Right ventricle myocardium superior (tissue), 1 donor: ENCODE measurements around the gene TAC4. TPM values are rescaled to one million over a fixed set of nuclear protein-coding genes. Genes with fewer than 3 reads are reported as not detected.

Experiments
- ATAC-seq: fragments of 200-7000 bp; cut with Tn5 transposase; one replicate; pipeline ENCODE4 v1.9.1; 2020; ENCODE audit warnings: mild to moderate bottlenecking; ENCODE audit not compliant: poor library complexity
- DNase-seq: peaks from one replicate; pipeline ENCODE4 v3.0.0-alpha.2; 2020
- intact Hi-C: fragments of 100-400 bp; cut with DNase I; formaldehyde crosslinking; loops from one replicate; pipeline ENCODE4 v1.11.2; 2022
- total RNA-seq: library from RNA; stranded (reverse); fragmentation: NEBNext Ultra II Directional; extraction: Animal tissue kit (Norgen Biotek cat#: 25700); gene quantifications from one replicate; pipeline ENCODE4 v1.2.1, GENCODE V29; 2021
- donor health status: DM: no; HTN: yes; CAD: no; lungs with severe emphysema.

TAC4 gene
- total RNA-seq, 1 donor from 2014 or later = not detected

DNA sequence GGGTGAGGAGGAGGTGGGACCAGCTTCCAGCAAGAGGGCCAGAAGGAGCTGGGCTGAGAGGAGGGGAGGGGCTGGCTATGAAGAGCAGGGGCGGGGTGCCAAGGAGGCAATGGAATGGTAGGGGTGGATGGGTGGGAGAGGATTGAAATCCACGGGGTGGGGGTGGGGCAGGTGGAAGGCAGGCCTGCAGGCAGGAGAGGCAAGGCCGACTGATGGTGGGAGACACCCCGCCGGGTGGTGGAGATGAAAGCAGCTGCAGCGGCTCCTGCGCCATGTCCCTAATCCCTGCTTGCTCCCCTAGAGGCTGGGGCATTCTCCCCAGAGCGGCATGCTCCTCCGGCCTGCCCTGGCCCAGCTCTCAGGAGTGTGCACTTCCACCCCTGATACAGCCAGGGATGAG lies 27.8 kb upstream of the TAC4 start:
- intact Hi-C loops = no loop called here
- no peak for ATAC-seq
- no peak for DNase-seq

DNA sequence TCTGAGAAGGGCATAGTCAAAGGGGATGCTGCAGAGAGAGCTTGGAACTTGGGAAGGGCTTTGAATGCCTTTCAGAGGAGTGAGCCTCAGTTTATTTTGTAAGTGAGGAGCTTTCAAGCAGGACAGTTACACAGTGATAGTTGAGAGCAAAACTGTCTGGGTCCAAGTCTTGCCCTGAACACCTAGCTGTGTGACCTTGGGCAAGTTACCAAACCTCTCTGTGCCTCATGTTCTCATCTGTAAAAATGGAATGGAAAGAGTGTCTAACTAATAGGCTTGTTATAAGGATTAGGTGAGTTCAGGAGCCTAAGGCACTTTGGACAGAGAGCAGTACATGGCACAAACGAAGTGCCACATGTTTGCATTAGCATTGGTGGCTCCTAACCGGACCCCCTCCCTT lies 27.0 kb upstream of the TAC4 start:
- DNase-seq = no peak
- intact Hi-C loops = no loop called here
- ATAC-seq = no peak

DNA sequence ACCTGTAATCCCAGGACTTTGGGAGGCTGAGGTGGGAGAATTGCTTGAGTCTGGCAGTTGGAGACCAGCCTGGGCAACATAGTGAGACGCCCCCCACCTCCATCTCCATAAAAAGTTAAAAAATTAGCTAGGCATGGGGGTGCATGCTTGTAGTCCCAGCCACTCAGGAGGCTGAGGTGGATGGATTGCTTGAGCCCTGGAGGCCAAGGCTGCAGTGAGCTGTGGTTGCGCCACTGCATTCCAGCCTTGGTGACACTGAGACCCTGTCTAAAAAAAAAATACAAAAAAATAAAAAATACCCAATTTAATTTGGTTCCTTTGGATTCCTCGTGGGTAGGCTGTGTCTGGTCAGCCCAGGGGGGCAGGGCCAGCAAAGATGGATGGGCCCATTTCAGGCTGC lies 26.1 kb upstream of the TAC4 start:
- intact Hi-C loops = no loop called here
- no peak for ATAC-seq
- no peak for DNase-seq

DNA sequence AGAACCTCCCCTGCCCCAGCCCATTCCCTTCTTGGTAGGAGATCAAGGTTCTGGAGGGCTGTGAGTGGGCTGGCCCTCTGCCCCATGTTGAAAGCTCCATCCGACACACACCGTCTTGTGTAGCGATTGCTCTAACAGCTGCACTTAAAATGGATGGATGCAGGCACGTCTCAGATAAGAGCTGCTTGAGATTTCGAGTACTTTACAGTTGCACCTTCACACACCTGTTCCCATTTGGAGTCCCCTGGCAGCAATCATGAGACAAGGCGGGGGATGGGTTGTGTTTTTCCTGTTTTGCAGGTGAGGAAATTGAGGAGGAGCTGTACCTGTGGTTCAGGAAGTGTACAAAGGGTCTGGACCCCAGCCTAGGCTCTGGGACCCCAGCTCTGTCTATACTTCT lies 25.6 kb upstream of the TAC4 start:
- intact Hi-C loops = no loop called here
- DNase-seq = no peak
- no peak for ATAC-seq

DNA sequence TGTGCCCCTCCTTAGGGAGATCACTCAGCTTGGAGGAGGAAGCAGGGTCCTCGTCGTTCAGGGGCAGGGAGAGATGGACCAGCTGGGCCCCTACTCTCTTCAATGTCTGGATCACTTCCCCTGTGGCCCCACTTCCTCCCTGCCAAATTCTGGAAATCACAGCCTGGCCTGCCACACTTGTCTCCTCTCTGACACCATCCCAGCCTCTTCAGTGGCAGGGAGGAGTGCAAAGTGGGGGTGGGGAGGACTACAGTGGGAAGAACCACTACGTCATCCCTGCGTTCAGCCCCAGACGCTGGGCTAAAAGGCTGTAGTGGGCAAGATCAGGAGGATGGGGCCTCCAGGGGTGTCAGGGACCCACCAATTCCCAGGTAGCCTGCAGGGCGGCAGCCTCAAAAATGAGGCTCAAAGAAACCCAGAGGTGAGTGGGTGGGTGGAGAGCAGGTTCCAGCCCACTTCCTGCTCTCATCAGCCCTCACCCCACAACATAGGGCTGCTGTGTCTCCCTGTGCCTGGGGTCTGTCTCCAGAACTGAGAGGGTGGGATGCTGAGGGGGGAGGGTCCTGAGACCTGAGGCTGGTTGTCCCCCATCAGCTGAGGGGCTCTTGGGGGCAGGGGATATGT lies 25.0 kb upstream of the TAC4 start:
- intact Hi-C loops = no loop called here
- DNase-seq = no peak
- ATAC-seq = no peak

DNA sequence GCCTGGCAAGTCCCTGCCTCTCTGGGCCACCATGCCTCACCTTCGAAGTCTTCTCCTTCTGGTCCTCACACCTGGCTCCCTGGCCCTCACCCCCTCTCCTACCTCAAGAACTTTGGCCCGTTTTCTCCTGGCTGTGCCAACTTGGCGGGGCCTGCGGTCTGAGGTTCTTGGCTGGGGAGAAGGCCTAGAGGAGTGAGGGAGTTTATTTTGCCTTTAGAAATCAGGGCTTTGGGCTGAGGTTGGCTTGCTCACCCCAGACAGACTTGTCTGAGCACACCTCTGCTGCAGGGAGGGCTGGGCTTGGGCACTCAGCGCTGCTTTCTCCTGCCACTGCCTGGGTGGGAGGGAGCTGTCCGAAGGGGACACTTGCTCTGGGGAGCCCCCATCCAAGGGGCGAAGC lies 23.3 kb upstream of the TAC4 start:
- DNase-seq (no peak), ATAC-seq (no peak)
- intact Hi-C loops = no loop called here

DNA sequence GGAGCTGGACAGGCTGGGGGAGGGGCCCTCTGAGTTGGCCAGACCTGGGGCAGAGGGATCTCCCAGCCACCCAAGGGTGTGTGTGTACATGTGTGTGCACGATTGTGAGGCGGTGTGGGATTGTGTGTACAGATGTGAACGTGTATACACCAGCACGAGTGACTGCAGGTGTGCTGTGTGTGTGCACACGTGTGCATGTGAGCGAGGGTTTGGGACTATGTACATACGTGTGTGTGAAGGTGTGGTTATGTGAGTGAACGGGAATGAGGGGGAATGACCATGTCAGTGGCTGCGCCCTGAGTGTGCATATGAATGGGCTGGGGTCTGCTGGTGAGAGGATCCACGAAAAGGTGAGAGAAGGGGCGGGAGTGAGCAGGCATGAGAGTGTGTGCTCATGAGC lies 22.4 kb upstream of the TAC4 start:
- no peak for ATAC-seq
- intact Hi-C loops = no loop called here
- no peak for DNase-seq

DNA sequence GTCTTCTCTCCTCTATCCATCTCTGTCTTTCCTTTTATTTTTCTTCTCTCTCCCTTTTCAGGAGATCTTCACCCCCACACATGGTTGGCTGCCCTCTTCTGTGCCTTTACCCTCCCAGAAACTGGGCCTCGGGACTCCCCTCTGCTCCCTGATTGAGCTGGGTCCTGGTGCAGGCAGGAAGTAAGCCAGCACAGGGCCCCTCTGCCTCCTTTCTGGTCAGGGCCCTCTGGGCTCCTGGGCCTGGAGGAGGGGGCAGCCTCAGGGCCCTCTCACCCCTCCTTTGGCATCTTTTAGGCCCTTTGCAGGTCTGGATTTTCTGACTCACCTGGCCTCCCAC lies 21.1 kb upstream of the TAC4 start:
- ATAC-seq = no peak
- no peak for DNase-seq
- intact Hi-C loops = no loop called here

DNA sequence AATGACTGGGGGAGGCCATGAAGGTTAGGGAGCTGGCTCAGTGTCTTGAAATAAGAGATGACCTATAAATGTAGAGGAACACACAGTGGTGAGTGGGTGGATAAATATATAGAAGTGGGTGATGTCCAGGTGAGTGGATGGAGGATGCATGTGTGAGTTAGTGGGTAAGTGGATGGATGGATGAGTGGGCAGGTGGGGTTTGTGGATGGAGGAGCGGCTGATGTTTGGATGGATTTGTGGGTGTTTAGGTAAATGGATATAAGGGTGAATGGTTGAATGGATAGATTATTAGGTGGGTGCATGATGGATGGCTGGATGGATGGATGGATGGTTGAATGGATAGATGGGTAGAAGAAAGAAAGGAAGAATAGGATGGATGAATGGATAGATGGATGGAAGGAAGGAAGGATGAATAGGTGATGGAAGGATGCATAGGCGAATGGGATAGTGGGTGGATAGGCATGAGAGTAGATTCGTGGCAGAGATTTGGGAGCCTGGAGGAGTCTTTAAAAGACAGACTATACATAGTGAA lies 19.1 kb upstream of the TAC4 start:
- intact Hi-C loops = no loop called here
- no peak for DNase-seq
- no peak for ATAC-seq

DNA sequence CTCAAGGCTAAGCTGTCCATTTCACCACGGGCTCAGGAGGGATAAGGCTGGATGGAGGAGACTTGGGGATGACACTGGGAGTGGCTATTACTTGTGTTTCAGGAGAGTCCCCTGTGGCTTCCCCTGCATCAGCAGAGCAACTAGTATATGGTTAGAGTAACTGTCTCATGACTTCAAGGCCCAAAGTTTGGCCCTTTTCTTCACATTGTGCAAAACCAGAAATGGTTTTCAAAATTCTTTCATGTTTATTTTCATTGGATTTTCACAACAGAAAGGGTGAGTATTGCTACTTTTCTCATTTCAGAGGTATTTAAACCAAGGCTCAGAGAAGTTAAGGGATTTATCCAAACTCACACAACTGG lies 18.1 kb upstream of the TAC4 start:
- ATAC-seq = no peak
- intact Hi-C loops = no loop called here
- no peak for DNase-seq

DNA sequence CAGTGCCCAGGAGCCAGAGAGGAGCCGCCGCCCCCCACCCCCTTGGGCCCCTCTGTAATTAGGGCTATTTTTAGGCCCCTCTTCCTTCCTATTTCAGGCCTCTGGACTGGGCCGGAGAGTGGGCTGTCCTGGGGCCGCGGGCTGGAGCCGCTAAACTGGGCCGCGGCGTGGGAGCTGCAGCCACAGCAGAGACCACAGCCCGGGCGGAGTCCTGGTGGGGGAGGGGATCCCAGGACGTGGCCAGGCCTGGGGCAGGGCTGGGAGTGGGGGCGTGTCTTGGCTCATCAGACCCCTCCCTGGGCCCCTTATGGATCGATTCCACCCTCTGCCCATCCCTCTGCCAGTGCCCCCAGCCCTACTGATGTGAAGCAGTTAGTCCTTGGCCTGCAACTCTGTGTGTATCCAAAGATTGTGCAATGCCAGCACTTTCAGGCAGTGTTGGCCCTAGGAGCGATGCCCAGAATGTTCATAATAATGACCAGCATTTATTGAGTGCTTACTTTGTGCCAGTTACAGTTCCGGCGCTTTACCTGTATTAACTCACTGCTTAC lies 15.0 kb upstream of the TAC4 start:
- intact Hi-C loops = no loop called here
- DNase-seq (no peak), ATAC-seq (no peak)

DNA sequence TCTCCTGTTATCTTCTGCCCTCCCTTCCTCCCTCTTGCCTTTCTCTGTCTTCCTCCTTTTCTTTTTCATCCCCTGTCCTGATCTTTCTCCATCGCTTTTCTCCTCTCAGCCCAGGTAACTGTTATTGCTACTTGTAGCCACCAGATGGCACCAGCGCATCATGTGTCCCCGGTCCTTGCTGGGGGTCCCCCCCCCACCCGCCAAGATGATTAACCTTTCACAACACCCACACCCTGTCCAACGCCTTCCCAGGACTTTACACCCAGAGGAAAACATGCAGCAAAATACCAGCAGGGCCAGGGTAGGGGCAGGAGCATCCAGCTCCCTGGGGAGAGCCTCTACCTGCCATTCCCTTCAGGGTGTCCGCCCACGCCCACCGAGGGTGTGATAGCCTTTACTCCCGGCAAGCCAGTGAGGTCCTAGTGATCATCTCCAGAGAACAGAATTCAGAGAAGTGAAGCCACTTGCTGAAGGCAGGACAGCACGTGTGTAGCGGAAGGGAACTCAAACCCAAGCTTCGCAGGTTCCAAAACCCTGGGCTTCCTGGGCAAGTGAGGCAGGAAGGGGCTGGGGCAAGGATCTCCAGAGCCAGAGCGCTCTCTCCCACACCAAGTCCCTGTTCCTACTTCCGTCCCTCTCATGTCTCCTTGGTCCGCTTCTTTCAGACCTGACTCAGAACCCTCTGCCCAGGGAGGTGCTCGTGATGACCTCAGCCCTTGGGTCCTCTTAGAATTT lies 13.4 kb upstream of the TAC4 start:
- DNase-seq (peak; percentile 47), ATAC-seq (peak; percentile 49)
- intact Hi-C loops = loop anchor here (2.0 kb wide), 1 partner anchor 137 kb away; no protein-coding TSS in a partner anchor

DNA sequence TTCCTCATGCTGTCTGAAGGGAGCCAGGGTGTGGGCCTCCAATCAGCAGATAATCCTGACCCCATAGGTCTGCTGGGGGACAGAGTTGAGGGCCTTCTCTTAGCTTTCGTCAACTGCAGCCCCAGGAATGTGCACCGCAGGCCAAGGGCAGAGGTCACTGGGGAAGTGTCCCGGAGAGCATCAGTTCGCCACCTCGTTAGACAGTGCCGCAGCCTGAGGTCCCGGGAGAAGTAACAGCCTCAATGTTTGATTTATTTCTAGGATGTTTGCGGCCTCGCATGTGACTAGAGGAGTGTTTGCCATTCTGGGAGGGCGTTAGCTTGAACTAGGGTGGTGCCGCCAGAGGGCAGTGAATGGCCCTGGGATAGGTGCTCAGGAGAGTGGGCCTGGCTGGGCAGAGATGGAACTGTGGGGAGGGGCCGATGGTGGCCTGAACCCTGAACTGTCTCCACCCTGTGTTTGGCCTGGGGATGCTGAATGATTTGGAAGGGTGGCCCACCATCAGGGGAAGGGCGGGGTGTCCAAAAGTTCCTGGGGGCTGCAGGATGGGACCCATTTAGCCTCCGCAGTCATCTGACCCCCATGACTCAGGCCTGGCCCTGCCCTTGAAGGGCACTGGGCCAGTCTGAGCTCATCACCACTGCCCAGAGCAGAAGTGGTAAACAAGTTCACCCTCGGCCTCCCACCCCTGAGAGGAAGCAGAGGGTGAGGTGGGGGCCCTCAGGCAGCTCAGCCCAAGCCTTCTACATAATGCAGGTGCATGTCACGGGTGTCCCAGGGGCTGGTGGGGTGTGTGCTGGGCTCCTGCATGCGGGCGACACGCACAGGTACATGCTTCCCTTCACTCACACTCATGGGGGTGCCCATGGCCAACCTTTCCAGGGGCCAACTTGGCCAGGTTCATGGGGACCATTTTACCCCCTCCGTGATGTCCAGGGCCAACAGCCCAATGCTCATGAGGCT lies 12.4 kb upstream of the TAC4 start:
- DNase-seq = peak; percentile 24
- intact Hi-C loops = loop anchor here (2.0 to 10.0 kb wide), 2 partner anchors 139 to 285 kb away; partner anchors contain the start of gene NXPH3
- no peak for ATAC-seq

DNA sequence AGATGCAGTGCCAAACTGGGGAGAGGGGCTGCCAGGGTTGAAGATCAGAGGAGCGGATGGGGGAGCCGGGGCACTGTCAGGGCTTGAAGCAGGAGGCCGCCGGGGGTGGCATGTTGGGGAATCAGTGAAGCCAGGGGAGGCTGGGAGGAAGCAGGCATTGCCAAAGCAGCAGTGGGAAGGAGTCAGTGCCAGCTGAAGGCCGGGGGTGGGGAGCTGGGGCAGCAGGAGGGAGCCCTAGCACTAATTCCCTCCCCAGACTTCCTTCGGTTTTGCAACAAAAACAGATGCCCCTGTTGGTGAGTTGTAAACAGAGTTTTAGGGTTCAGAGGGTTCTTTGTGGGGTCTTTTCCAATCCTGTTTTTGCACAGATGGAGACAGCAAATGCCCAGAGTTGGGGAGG lies 10.9 kb upstream of the TAC4 start:
- ATAC-seq = no peak
- intact Hi-C loops = loop anchor here (10.0 kb wide), 1 partner anchor 284 kb away; the partner anchor contains the start of gene NXPH3
- DNase-seq = peak; percentile 36

DNA sequence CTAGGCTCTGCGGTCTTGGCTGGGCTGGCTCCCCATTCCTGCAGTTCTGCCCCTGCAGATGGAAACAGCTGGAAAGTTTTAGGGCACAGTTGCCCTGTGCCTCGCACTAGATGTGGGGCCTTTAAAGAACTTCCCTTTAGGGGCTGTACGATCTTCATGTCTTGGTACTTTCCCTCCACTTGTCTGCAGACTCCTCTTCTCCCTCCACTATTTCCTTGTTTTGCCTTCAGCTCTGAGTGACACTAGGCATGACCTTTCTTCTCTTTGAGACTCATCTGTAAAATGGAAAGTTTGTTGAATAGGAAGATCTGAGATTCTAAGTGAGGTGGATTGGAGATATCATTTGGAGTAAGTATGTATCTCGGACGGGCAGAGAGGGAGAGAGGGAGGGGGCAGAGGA lies 6.3 kb upstream of the TAC4 start:
- no peak for ATAC-seq
- intact Hi-C loops = loop anchor here (5.0 to 10.0 kb wide), 2 partner anchors 147 to 279 kb away; partner anchors contain the start of genes NXPH3 and SLC35B1
- DNase-seq = no peak

DNA sequence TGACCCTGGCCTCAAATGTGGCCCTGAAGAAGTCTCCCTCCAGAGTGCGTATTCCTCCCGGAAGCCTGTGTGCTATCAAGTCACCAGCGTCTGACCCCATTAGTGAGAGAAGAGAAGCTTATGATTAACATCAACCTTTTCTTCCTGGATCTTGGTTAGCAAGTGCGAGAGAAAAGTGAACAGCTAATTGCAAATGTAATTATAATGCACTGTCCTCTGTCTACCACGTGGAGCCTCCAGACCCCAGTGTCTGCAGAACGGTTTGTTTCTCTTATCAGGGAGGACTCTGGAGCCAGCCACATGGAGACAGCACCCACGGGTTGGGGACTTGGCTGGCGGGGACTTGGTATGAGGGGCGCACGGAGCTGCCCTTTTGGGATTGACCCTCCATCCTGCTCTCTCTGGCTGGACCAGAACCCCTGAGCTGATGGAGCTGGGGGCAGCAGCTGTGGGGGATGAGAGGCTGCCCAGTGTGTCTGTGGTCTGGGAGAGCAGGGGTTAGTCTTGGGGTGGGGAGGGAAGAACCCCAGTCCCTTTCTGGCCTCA lies 5.7 kb upstream of the TAC4 start:
- ATAC-seq (no peak), DNase-seq (no peak)
- intact Hi-C loops = loop anchor here (5.0 to 10.0 kb wide), 2 partner anchors 146 to 279 kb away; partner anchors contain the start of genes NXPH3 and SLC35B1

DNA sequence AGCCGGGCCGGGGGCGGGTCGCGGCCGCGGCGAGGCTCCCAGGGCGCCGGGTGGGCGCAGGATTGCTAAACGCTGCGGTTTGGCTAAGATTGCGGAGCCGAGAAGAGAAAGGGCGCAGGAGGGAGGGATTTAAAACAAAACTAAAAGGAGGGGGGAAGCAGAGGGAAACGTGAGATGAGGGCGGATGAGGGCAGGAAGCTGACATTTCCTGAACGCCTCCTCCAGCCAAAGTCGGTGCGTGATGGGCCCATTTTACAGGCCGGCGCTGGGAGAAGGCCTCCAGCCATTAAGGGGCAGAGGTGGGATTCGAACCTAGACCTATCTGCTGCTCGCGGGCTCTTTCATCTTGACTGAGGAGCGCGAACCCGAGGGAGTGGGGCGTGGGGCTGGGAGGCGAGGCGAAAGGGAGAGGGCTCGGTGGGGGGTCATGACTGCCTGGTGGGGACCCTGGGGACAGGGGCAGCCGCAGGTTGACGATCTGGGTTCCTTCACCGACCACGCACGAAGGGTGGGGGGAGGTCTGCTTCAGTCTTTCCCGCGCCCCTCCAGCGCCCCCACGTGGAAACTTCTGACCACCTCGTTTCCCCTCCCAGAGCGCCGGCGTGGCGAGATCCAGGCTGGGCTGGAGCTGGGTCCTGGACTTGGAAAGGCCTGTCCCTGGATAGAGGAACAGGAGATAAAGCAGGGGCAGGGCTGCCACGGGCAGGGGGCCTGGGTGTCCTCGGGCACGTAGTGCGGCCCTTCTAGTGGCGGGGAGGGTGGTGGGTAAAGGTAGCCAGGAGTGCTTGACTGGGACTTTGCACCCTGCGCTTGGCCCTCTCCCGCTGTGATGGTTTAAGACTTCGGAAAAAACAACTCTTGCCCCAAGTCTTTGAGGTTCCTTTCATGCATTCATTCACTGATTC lies 3.8 kb upstream of the TAC4 start:
- ATAC-seq = peak; percentile 88
- intact Hi-C loops = loop anchor here (5.0 to 10.0 kb wide), 2 partner anchors 144 to 277 kb away; partner anchors contain the start of genes NXPH3 and SLC35B1

More for the DNA sequence above, 3.8 kb upstream of the TAC4 start:
- peak; percentile 88 for DNase-seq
